ENCODE measurements around the gene MTMR3. TPM values are rescaled to one million over a fixed set of nuclear protein-coding genes. Genes with fewer than 3 reads are reported as not detected.
A peak's percentile ranks its signal among the peaks of the same experiment; 100 is the strongest.

MTMR3 gene
- total and polyA plus RNA-seq, 4 donors: 6.0 to 38.8 (median 17.1) TPM

GRCh38 chr22:29997107-29997506 is 114.1 kb downstream of the MTMR3 start:
- Histone ChIP-seq H3K4me1 (ENCODE audit: control insufficient read depth in 4 of 4, insufficient read depth in 4 of 4, low read length in 3 of 4) (peaks cover 5 to 19% (median 6%) of the 10 kb centered on the region in 4 donors), H3K9me3 (ENCODE audit: control insufficient read depth in 4 of 4, low read length in 3 of 4) (no peaks in the 10 kb centered on the region), H3K36me3 (ENCODE audit: control insufficient read depth in 4 of 4, insufficient read depth in 3 of 4, low read depth in 1 of 4, low read length in 3 of 4) (peaks cover 0 to 9% (median 5%) of the 10 kb centered on the region in 4 donors), H3K27me3 (ENCODE audit: control insufficient read depth in 4 of 4, insufficient read depth in 4 of 4, low read length in 3 of 4) (no peaks in the 10 kb centered on the region), H3K9ac (ENCODE audit: low read depth in 1 of 2, low read length in 2 of 2) (no peak overlapping the region), H3K4me3 (ENCODE audit: low read depth in 1 of 3, low read length in 3 of 3) (no peak overlapping the region), H3K27ac (ENCODE audit: low read depth in 1 of 2, low read length in 2 of 2) (no peak overlapping the region)
- TF ChIP-seq ATF3 (IDR thresholded peaks at IDR 0.05) (no peak), YY1 (IDR thresholded peaks at IDR 0.05) (no peak), HNF4G (IDR thresholded peaks at IDR 0.05) (no peak), HNF4A (conservative IDR thresholded peaks at IDR 0.05) (no peak), MAX (IDR thresholded peaks at IDR 0.05) (no peak), CTCF (IDR thresholded peaks at IDR 0.05; ENCODE audit: low read depth, low read length, missing input control) (no peak), FOXA2 (IDR thresholded peaks at IDR 0.05) (no peak), GABPA (IDR thresholded peaks at IDR 0.05 in 1 of 2, conservative IDR thresholded peaks at IDR 0.05 in 1 of 2) (no peak), JUND (IDR thresholded peaks at IDR 0.05) (no peak), SP1 (IDR thresholded peaks at IDR 0.05) (no peak), NR2F2 (IDR thresholded peaks at IDR 0.05) (no peak), RAD21 (IDR thresholded peaks at IDR 0.05) (no peak), EGR1 (IDR thresholded peaks at IDR 0.05; ENCODE audit: low read depth in 2 of 2) (no peak), ZBTB33 (IDR thresholded peaks at IDR 0.05) (no peak)
- DNase-seq (ENCODE audit: low spot score): no peak

GRCh38 chr22:29997516-29997915 is 114.5 kb downstream of the MTMR3 start:
- Histone ChIP-seq H3K4me3 (ENCODE audit: low read depth in 1 of 3, low read length in 3 of 3) (no peak overlapping the region), H3K9me3 (ENCODE audit: control insufficient read depth in 4 of 4, low read length in 3 of 4) (no peaks in the 10 kb centered on the region), H3K36me3 (ENCODE audit: control insufficient read depth in 4 of 4, insufficient read depth in 3 of 4, low read depth in 1 of 4, low read length in 3 of 4) (peaks cover 0 to 11% (median 6%) of the 10 kb centered on the region in 4 donors), H3K27me3 (ENCODE audit: control insufficient read depth in 4 of 4, insufficient read depth in 4 of 4, low read length in 3 of 4) (no peaks in the 10 kb centered on the region), H3K27ac (ENCODE audit: low read depth in 1 of 2, low read length in 2 of 2) (no peak overlapping the region), H3K4me1 (ENCODE audit: control insufficient read depth in 4 of 4, insufficient read depth in 4 of 4, low read length in 3 of 4) (peaks cover 5 to 19% (median 6%) of the 10 kb centered on the region in 4 donors), H3K9ac (ENCODE audit: low read depth in 1 of 2, low read length in 2 of 2) (no peak overlapping the region)
- 89% methylated on average over 2 of the region's 2 CpGs for WGBS
- DNase-seq (ENCODE audit: low spot score): no peak
- peak; percentile 14 for TF ChIP-seq NR2F2 (IDR thresholded peaks at IDR 0.05)
- no peak for TF ChIP-seq MAX (IDR thresholded peaks at IDR 0.05)
